Endothelial cell of umbilical vein (primary cell): ENCODE data around the gene ASB13. TPM values are rescaled to one million over a fixed set of nuclear protein-coding genes. Genes with fewer than 3 reads are reported as not detected.

Experiments
- BruUV-seq: library from RNA; stranded (reverse); fragments of 400-500 nt; replicated peaks from 2 replicates; lab custom pipeline; 2021; lab: Mats Ljungman, UMichigan
- CTCF ChIA-PET: fragments of 300-600, 350-600 bp; sonication (Branson Sonifier 250); formaldehyde crosslinking; loops from one replicate; lab custom pipeline; 2021; ENCODE audit warnings: antibody characterized with exemption, inconsistent platforms; lab: Charles Lee
- POLR2A ChIA-PET: fragments of 300-600, 350-600 bp; sonication (Branson Sonifier 250); formaldehyde crosslinking; loops from one replicate; lab custom pipeline; 2021; ENCODE audit warnings: antibody characterized with exemption, inconsistent platforms; lab: Charles Lee
- DNase-seq: peaks from one replicate; pipeline ENCODE4 v3.0.0-alpha.2; 2011; ENCODE audit warnings: low read depth, low spot score
- FAIRE-seq: peaks from 2 replicates; lab custom pipeline; 2011; peaks lifted over from hg19 to GRCh38; lab: Jason Lieb, UNC
- H2AFZ ChIP-seq: 2 replicates; pipeline ENCODE4 v1.6.0; 2012; ENCODE audit warnings: low read depth, low read length, control low read depth, inconsistent platforms
- H3K27ac ChIP-seq: 2 replicates; pipeline ENCODE4 v1.5.1; 2011; ENCODE audit warnings: low read depth, mild to moderate bottlenecking, control low read depth, low read length, moderate library complexity; ENCODE audit not compliant: insufficient read depth
- H3K27me3 ChIP-seq, 2 experiments: 2 replicates each; pipeline versions ENCODE4 v1.6.0 to v1.6.1; 2011; ENCODE audit warnings: low read length in 2 of 2, mixed read lengths in 1 of 2; ENCODE audit not compliant: control insufficient read depth in 2 of 2, insufficient read depth in 2 of 2
- H3K36me3 ChIP-seq, 2 experiments: 2 replicates in 1 of 2; 3 replicates in 1 of 2; pipeline ENCODE4 v1.5.1; 2011; ENCODE audit warnings: low read length in 2 of 2, mild to moderate bottlenecking in 1 of 2, moderate library complexity in 1 of 2; ENCODE audit not compliant: control insufficient read depth in 2 of 2, insufficient read depth in 2 of 2; ENCODE audit errors: extremely low read depth in 1 of 2
- H3K4me1 ChIP-seq: 3 replicates; pipeline ENCODE4 v1.5.1; 2011; ENCODE audit warnings: mild to moderate bottlenecking, low read length; ENCODE audit not compliant: control insufficient read depth, insufficient read depth; ENCODE audit errors: extremely low read depth
- H3K4me2 ChIP-seq: 2 replicates; pipeline ENCODE4 v1.6.1; 2011; ENCODE audit warnings: low read length, control low read depth, mixed read lengths; ENCODE audit not compliant: insufficient read depth
- H3K4me3 ChIP-seq, 3 experiments: fragments of 200-600 bp in 1 of 3; sonication (generic), shearing (Covaris generic) in 1 of 3; replicated peaks in 1 of 3; 2 replicates each; pipeline ENCODE4 v1.5.1; 2011 to 2016; ENCODE audit warnings: control low read depth in 3 of 3, low read length in 3 of 3, mild to moderate bottlenecking in 2 of 3, inconsistent platforms in 1 of 3, low read depth in 1 of 3, moderate library complexity in 1 of 3; ENCODE audit not compliant: insufficient read depth in 1 of 3
- H3K79me2 ChIP-seq: 2 replicates; pipeline ENCODE4 v1.6.0; 2012; ENCODE audit warnings: low read length, inconsistent platforms; ENCODE audit not compliant: control insufficient read depth, insufficient read depth
- H3K9ac ChIP-seq: replicated peaks from 2 replicates; pipeline ENCODE3; 2011; ENCODE audit warnings: low read length, control low read depth; ENCODE audit not compliant: insufficient read depth; ENCODE audit errors: extremely low read depth
- H3K9me1 ChIP-seq: replicated peaks from 3 replicates; pipeline ENCODE4 v1.6.0; 2011; ENCODE audit warnings: mild to moderate bottlenecking, low read length; ENCODE audit not compliant: control insufficient read depth, insufficient read depth; ENCODE audit errors: extremely low read depth
- H3K9me3 ChIP-seq: replicated peaks from 2 replicates; pipeline ENCODE4 v1.5.1; 2012; ENCODE audit warnings: low read length, inconsistent platforms; ENCODE audit not compliant: control insufficient read depth, insufficient read depth
- H4K20me1 ChIP-seq: replicated peaks from 2 replicates; pipeline ENCODE3; 2011; ENCODE audit warnings: mild to moderate bottlenecking, low read length; ENCODE audit not compliant: control insufficient read depth, insufficient read depth; ENCODE audit errors: extremely low read depth
- EZH2 ChIP-seq: IDR thresholded peaks from 2 replicates; pipeline ENCODE4 v1.6.1; 2012; ENCODE audit warnings: borderline replicate concordance, low read depth, mild to moderate bottlenecking, moderate library complexity, low read length, inconsistent platforms; ENCODE audit not compliant: severe bottlenecking
- FOS ChIP-seq: IDR thresholded peaks from 2 replicates; pipeline ENCODE4 v1.6.1; 2011; ENCODE audit warnings: mild to moderate bottlenecking, low read length, moderate library complexity, borderline replicate concordance; ENCODE audit not compliant: insufficient read depth
- GATA2 ChIP-seq: IDR thresholded peaks from 2 replicates; pipeline ENCODE4 v1.7.0; 2011; ENCODE audit warnings: low read depth, mild to moderate bottlenecking, moderate library complexity, mixed read lengths, low read length; ENCODE audit not compliant: insufficient read length, insufficient read depth
- JUN ChIP-seq: IDR thresholded peaks from 2 replicates; pipeline ENCODE4 v1.6.1; 2011; ENCODE audit warnings: borderline replicate concordance, low read depth; ENCODE audit not compliant: insufficient read length, insufficient read depth
- MYC ChIP-seq: IDR thresholded peaks from one replicate; pipeline ENCODE4 v1.6.1; 2011; ENCODE audit warnings: mild to moderate bottlenecking, low read depth, low read length
- POLR2A ChIP-seq: IDR thresholded peaks from 2 replicates; pipeline ENCODE4 v1.6.1; 2012; ENCODE audit warnings: low read depth, mild to moderate bottlenecking, control low read depth, low read length
- POLR2AphosphoS5 ChIP-seq: IDR thresholded peaks from 2 replicates; pipeline ENCODE4 v1.6.1; 2012; ENCODE audit warnings: low read depth, mild to moderate bottlenecking, control low read depth, low read length, moderate library complexity; ENCODE audit not compliant: insufficient read depth
- dilution Hi-C: fragments of 300-500 bp; cut with MboI; formaldehyde crosslinking; loops from one replicate; pipeline ENCODE4 v1.15.0; 2019; ENCODE audit warnings: low sequenced_read_pairs; ENCODE audit not compliant: extremely low pct_ligation_motif_present
- intact Hi-C: fragments of 100-400 bp; cut with micrococcal nuclease; formaldehyde crosslinking; loops from one replicate; pipeline ENCODE4 v1.10.0; 2022
- polyA plus RNA-seq, 4 experiments: library from polyadenylated mRNA; depleted of rRNA in 3 of 4; stranded (reverse) in 3 of 4; unstranded in 1 of 4; fragments of >200 nt; gene quantifications; 2 replicates each; pipeline versions ENCODE4 v1.2.1 to v1.2.3, GENCODE V29; 2011 to 2012; ENCODE audit warnings: missing spikeins in 1 of 4
- total RNA-seq: library from RNA; stranded (reverse); gene quantifications from 2 replicates; pipeline ENCODE4 v1.2.3, GENCODE V29; 2021
- TF ChIP-seq, protein P1 (sequence below), 2 donors: IDR thresholded peaks; 1 replicate in 1 of 2; 2 replicates in 1 of 2; pipeline ENCODE4 v1.5.1; 2011; ENCODE audit warnings: low read length in 2 of 2, mild to moderate bottlenecking in 2 of 2, moderate library complexity in 2 of 2, control low read depth in 1 of 2, inconsistent platforms in 1 of 2, low read depth in 1 of 2; ENCODE audit not compliant: insufficient read depth in 1 of 2; ENCODE audit errors: extremely low read depth in 1 of 2
- TF ChIP-seq, protein P2 (sequence below): IDR thresholded peaks from 2 replicates; pipeline ENCODE4 v1.6.1; 2011; ENCODE audit not compliant: insufficient read depth, insufficient read length

The ASB13 gene
- total and polyA plus RNA-seq, 2 donors (not counting 3 experiments of a cell fraction or from before 2014, with no cell fraction given): 6.3 to 7.3 TPM

DNA sequence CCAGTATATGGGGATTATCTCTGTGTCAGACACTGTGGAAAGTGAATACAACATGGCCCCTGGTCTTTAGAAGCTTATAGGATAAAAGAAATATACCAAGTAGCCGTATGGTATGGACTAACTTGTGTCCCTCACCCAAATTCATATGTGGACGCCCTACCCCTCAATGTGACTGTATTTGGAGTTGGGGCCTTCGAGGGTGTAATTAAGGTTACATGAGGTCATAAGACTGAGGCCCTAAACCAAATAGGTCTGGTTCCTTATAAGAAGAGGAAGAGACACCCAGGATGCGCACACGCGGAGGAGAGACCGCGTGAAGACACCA is 36.3 kb downstream of the ASB13 start:
- Histone ChIP-seq H3K27me3 (peaks cover 0 to 8% of the 10 kb centered on the region in 2 experiments), H3K9me1 (no peaks in the 10 kb centered on the region), H3K4me2 (no peak overlapping the region), H3K36me3 (no peaks in the 10 kb centered on the region), H2AFZ (no peak overlapping the region), H3K9ac (no peak overlapping the region), H3K9me3 (no peaks in the 10 kb centered on the region), H4K20me1 (no peaks in the 10 kb centered on the region), H3K27ac (no peak overlapping the region), H3K4me3 (no peak overlapping the region), H3K4me1 (peaks cover 5% of the 10 kb centered on the region), H3K79me2 (no peaks in the 10 kb centered on the region)
- FAIRE-seq (no peak), DNase-seq (no peak)
- TF ChIP-seq POLR2A: no peak
- TF ChIP-seq, protein P1, sequence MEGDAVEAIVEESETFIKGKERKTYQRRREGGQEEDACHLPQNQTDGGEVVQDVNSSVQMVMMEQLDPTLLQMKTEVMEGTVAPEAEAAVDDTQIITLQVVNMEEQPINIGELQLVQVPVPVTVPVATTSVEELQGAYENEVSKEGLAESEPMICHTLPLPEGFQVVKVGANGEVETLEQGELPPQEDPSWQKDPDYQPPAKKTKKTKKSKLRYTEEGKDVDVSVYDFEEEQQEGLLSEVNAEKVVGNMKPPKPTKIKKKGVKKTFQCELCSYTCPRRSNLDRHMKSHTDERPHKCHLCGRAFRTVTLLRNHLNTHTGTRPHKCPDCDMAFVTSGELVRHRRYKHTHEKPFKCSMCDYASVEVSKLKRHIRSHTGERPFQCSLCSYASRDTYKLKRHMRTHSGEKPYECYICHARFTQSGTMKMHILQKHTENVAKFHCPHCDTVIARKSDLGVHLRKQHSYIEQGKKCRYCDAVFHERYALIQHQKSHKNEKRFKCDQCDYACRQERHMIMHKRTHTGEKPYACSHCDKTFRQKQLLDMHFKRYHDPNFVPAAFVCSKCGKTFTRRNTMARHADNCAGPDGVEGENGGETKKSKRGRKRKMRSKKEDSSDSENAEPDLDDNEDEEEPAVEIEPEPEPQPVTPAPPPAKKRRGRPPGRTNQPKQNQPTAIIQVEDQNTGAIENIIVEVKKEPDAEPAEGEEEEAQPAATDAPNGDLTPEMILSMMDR (IDR thresholded peaks at IDR 0.05; ENCODE audit: extremely low read depth in 1 of 2, insufficient read depth in 1 of 2, low read depth in 1 of 2, low read length in 2 of 2): no peak
- no peak for TF ChIP-seq POLR2AphosphoS5
- TF ChIP-seq FOS: no peak
- no peak for TF ChIP-seq GATA2
- no peak for TF ChIP-seq EZH2
- no peak for TF ChIP-seq JUN
- TF ChIP-seq, protein P2, sequence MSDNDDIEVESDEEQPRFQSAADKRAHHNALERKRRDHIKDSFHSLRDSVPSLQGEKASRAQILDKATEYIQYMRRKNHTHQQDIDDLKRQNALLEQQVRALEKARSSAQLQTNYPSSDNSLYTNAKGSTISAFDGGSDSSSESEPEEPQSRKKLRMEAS: no peak
- no peak for TF ChIP-seq MYC
- POLR2A ChIA-PET: no interaction called here
- intact Hi-C loops (loop anchor here (2.0 kb wide), 1 partner anchor 243 kb away; no protein-coding TSS in a partner anchor), dilution Hi-C loops (no loop called here)
- BruUV-seq: no TSS peak
- CTCF ChIA-PET: interaction anchor here (0.5 to 2.3 kb wide), 27 partner anchors 8 to 794 kb away, joined by 3 to 21 read pairs (median 3); partner anchors contain the start of gene TASOR2
